Sciatic nerve (tissue), 2 donors: ENCODE data around the gene DNASE1L1. TPM values are rescaled to one million over a fixed set of nuclear protein-coding genes. Genes with fewer than 3 reads are reported as not detected.
"Not testable (repeated sequence)": the region's sequence is repeated elsewhere in the genome, so short reads cannot be mapped to it uniquely, and the experiment has no call there.

Source experiments
- ATAC-seq: fragments of 200-7000 bp; cut with Tn5 transposase; one replicate; pipeline ENCODE4 v1.9.1; 2020; ENCODE audit warnings: mild to moderate bottlenecking, moderate library complexity
- DNase-seq: peaks from one replicate; pipeline ENCODE4 v3.0.0-alpha.2; 2020; ENCODE audit warnings: low spot score
- intact Hi-C: fragments of 100-400 bp; cut with DNase I; formaldehyde crosslinking; loops from one replicate; pipeline ENCODE4 v1.14.2; 2022
- total RNA-seq: library from RNA; stranded (reverse); fragmentation: NEBNext Ultra II Directional; extraction: Animal tissue kit (Norgen Biotek cat#: 25700); gene quantifications from one replicate; pipeline ENCODE4 v1.2.1, GENCODE V29; 2021
- donor health status: DM: no; HTN: no; CAD: no.
- donor health status: DM: no; HTN: no; CAD: no.

DNASE1L1 gene
- total RNA-seq, 1 donor from 2014 or later, result 18.4 TPM

DNA sequence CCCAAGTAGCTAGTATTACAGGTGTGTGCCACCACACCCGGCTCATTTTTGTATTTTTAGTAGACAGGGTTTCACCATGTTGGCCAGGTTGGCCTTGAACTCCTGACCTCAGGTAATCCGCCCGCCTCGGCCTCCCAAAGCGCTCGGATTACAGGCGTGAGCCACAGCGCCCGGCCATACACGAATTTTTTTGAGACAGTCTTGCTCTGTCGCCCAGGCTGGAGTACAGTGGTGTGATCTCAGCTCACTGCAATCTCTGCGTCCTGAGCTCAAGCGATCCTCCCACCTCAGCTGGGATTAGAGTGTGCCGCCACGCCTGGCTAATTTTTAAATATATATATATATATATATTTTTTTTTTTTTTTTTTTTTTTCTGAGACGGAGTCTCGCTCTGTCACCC, 12.7 kb downstream of the DNASE1L1 start:
- intact Hi-C loops, DNase-seq, ATAC-seq: not testable (repeated sequence)

DNA sequence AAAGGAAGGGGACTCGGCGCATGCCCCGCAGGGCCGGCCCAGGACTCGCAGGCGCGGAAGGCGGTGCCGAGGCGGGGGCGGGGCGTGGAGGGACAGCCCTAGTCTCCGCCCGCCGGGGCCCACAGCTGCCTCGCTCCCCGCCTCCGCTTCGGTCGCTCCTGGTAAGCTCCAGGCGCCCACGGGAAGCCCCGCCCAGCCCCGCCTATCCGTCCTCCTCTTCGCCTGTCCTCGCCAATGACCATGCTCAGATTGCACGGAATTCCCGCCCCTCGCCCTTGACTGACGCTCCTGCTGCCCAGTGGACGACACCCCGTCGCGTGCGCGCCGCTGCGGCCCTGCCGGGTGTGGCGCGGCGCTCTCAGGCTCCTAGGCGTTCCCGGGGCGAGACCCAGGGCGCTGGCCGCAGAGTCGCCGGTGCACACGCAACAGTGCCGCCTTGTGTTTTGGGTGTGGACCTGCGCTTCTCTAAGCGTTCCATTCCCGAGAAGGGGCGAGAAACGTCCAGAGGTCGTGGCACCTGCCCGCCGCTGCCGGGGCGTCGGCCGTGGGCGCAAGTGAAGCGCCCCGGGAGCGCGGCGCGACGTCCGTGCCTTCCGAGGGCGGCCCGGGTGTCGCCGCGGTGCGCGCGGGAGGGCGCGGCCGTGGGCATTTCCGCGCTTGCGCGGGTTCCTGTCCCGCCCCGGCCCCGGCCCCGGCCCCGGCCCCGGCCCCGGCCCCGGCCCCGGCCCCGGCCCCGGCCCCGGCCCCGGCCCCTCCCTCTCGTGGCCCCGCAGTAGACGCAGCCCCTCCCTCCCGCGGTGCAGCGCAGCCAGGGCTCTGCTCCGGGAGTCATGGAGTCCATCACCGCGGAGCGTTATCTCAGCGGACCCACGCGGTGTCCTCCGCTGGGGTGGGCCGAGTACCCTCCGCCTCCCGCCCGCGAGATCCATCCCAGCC, 19.0 kb downstream of the DNASE1L1 start:
- intact Hi-C loops, DNase-seq: not testable (repeated sequence)
- peak; percentile 88 for ATAC-seq

DNA sequence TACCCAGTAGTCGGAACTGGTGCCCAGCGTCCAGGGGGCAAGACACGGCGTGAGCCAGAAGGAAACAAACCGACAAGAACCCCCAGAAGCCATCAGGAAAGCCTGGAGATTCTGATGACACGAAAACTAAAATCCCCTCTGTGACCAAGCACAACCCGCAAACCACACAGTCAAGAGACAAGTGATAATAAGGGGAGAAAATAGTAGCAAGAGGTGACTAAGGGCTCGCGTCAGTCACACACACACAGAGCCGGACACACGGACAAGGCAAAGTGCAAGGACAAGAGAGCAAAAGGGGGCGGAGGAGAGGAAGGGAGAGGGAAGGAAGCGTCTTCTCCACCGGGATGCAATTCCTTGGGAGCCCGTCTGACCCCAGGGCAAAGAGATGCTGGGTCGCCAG, 20.4 kb downstream of the DNASE1L1 start:
- DNase-seq, intact Hi-C loops, ATAC-seq: not testable (repeated sequence)

DNA sequence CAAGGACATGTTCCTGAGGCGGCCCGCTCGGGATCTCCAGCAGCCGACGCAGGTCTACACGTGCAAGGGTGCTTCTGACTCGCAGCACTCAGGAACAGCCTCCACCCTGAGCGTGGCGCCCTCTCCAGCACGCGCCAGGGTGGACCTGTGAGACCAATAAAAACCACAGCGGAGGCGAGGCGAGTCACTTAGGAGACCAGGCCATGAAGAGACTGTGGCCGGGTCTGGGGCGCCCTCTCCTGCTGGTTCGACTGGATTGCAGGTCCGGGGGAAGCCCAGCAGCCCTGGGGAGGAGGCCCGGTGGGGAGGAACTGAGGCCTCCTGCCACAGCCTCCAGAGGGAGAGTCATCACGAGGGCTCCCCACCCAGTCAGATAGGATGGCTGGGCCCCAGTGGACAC, 21.0 kb downstream of the DNASE1L1 start:
- peak; percentile 48 for ATAC-seq

DNA sequence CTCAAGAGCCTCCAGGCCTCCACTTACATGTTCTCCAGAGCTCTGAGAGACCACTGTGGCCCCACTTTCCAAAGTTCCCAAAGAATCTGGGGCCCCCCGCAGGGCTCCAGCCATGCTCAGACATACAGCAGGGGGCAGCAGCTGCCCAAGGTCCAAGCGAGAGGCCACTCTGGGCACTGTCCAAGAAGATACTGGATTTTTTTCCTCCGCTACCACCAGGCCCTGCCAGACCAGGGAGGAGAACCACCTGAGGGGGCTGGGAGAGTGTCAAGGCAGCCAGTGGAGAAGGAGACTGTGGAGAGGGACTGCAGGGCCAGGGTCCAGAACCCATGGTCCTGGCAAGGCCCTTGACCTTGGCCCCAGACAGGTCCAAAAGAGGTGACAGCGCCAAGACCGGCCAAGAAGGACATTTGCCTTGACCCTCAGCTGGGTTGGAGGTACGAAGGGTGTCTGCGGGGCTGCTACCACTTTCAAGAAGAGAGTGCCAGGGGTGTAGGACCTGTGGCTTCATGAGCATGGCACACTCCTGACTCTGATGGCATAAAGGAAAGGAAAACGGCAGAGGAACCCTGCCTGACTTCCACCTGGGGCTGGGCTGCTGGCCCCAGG, 24.7 kb downstream of the DNASE1L1 start:
- intact Hi-C loops, result no loop called here
- DNase-seq, result peak; percentile 63
- ATAC-seq, result no peak

More for the DNA sequence above, 21.0 kb downstream of the DNASE1L1 start:
- DNase-seq, intact Hi-C loops: not testable (repeated sequence)

DNA sequence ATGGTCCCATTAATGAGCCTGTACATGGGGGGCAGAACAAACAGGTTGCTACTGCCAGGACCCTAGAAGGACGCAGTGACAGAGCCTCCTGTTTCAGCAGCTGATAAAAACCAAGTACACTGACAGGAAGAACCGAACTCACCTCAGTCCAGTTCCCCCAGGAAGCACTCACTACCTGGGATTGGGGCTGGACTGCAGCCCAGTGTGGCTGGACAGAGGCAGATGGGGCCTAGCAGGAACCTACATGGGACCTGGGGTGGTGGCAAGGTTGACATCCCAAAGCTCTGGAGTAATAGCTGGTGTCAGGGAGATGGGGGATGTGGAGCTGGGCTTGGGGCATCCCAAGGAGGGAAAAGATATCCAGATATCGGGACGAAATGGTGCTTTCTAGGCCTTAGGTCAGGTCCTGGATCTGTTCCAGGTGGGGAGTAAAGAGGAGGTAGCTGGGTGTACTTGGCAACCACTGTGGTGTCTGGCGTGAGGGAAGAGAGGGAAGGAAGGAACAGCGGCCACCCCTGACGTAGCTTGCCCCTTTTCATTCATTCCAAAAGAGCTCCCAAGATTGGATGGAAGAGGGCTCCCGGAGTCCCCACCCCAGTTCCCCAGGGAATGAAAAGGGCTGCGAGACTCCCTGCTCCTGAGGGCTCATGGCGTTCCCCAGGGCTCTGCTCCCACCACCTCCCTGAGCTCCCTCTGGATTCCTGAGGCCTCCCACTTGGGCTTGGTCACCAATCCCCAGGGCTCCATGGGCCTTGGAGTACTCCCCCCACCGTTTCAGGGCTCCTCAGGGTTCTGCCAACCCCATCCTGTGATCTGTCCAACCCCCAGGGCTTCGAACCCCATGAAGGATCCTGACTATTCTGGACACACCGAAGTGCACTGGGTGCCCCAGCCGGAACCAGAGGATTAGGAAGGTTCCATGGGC, 25.4 kb downstream of the DNASE1L1 start:
- ATAC-seq (no peak), DNase-seq (no peak)
- intact Hi-C loops, result no loop called here

DNA sequence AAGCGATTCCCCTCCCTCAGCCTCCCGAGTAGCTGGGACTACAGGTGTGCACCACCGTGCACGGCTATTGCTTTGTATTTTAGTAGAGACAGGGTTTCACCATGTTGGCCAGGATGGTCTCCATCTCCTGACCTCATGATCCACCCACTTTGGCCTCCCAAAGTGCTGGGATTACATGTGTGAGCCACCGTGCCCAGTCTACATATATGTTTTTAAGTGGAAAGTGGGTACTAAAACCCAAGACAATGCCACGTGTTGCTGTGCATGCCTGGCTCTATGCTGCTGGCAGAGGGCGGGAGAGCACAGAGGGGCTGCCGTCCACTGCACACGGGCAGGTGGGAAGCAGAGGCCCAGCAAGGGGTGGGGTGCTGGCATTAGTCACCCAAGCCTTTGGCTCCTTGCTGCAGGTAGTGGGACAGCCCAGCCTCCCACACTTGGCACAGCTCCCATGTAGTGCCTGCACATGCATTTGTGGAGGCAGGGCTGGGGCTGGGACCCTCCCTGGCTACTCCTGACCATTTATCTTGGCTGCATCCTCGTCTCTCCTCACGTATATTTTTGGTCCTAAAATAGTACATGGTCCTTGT, 26.5 kb downstream of the DNASE1L1 start:
- intact Hi-C loops, result no loop called here
- no peak for ATAC-seq
- no peak for DNase-seq

DNA sequence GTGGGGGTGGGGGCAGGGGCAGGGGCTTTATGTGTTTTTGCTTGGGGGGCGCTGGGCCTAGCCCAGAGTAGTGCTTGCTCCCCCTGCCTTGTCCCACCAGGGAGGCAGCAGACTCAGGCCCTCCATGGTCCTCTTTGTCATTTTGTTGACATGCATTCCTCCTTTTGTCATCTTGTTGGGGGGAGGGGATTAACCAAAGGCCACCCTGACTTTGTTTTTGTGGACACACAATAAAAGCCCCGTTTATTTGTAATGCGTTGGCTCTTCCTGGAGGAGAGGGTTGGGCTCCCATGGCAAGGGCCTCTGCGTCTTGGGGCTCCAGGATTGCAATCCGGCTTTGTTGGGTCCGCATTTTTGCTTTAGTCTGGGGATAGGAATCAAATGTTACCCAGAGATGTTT, 27.8 kb downstream of the DNASE1L1 start:
- DNase-seq, result no peak
- intact Hi-C loops, result no loop called here
- ATAC-seq, result no peak

DNA sequence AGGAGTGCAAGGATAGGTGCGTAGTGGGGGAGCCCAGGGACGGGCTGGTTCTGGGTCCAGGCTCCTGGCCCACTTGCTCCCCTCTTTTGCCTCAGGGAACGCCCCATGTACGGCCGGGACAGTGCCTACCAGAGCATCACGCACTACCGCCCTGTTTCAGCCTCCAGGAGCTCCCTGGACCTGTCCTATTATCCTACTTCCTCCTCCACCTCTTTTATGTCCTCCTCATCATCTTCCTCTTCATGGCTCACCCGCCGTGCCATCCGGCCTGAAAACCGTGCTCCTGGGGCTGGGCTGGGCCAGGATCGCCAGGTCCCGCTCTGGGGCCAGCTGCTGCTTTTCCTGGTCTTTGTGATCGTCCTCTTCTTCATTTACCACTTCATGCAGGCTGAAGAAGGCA, 28.3 kb downstream of the DNASE1L1 start:
- ATAC-seq, result no peak
- intact Hi-C loops, result no loop called here
- no peak for DNase-seq

DNA sequence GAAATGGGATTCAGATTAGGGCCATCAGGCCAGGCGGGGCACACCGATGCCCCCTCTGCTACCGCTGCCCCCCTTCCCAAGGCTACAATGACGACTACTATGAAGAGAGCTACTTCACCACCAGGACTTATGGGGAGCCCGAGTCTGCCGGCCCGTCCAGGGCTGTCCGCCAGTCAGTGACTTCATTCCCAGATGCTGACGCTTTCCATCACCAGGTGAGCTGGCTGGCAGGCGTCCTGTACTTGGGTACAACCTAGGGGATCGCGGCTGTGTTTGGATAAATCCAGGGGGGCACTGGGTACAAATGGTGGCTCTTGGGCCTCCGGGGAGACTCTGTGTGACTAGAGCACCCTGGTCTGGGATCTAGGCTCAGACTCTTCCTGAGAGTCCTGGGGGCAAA, 28.9 kb downstream of the DNASE1L1 start:
- ATAC-seq (no peak), DNase-seq (no peak)
- intact Hi-C loops, result no loop called here

DNA sequence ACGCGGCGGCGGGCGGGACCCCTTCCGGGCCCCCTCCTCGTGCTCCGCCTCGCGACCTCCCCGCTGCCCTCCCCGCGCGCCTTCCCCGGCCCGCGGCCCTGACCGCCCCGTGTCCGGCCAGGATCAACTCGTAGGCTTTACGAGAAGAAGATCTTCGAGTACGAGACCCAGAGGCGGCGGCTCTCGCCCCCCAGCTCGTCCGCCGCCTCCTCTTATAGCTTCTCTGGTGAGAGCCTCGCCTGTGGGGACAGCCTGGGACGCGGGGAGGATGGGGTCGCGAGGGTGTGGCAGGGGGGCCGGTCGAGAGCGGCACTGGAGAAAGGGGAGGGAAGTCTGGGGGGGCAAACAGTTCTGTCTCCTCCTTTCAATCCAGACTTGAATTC, 29.5 kb downstream of the DNASE1L1 start:
- no peak for ATAC-seq

DNA sequence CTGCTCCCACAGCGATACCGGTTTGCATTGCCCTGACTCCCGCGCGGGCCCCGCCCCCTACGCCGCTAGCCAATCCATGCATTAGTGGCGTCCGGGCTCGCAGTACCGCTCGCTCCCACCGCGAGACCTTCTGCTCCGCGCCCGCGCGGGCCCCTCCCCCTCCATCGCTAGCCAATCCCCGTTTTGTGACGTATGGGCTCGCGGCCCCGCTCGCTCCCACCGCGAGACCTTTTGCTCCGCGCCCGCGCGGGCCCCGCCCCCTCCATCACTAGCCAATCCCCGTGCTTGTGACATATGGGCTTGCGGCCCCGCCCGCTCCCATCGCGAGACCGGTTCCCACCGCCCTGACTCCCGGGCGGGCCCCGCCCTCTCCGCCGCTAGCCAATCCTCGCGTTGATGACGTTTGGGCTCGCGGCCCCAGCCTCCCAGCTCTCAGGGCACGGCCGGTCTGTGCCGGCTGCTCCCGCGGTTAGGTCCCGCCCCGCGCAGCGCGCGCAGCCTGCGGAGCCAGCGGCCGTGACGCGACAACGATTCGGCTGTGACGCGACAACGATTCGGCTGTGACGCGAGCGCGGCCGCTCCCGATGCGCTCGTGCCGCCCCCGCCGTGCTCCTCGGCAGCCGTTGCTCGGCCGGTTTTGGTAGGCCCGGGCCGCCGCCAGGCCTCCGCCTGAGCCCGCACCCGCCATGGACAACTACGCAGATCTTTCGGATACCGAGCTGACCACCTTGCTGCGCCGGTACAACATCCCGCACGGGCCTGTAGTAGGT, 30.1 kb downstream of the DNASE1L1 start, which contains the start of gene EMD:
TSS of gene EMD (plus strand) at position 497 of the 770 bp plus-strand sequence. CDS start at position 687, 190 bp downstream.
- DNase-seq (peak; percentile 97), ATAC-seq (peak; percentile 92)
- intact Hi-C loops, result no loop called here

More for the DNA sequence above, 29.5 kb downstream of the DNASE1L1 start:
- intact Hi-C loops, result no loop called here
- peak; percentile 68 for DNase-seq

DNA sequence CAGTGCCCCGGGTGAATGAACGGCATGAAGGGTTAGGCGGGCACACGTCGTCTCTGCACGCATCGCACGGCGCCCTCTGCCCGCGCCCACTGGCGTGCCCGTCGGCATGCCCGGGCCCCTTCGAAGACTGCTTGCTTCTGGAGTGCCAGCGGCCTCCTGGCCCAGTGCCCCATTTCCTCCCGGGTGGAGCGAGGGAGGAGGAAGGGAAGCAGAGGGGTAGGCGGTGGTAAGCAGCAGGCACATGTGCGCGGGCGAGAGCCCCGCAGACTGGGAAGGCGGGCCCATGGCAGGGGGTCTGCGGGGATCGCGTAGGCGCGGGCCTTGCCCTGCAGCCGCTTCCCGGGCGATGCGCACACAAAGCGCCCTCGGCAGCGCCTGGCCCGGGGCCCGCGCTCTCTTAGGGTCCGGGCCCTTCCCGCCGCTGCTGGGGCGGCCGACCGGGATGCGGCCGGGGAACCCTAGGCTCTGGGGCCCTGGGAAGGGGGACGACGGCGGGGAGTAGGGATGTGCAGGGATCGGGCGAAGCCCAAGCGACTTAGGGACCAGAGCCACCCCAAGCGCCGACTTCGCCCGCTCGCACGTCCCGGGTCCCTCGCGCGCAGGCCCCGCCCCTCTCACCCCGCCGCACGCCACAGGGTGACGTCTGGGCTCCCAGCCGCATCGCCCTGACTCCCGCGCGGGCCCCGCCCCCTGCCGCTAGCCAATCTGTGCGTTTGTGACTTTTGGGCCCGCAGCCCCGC, 30.8 kb downstream of the DNASE1L1 start:
- DNase-seq, result peak; percentile 85
- intact Hi-C loops, result no loop called here
- no peak for ATAC-seq

DNA sequence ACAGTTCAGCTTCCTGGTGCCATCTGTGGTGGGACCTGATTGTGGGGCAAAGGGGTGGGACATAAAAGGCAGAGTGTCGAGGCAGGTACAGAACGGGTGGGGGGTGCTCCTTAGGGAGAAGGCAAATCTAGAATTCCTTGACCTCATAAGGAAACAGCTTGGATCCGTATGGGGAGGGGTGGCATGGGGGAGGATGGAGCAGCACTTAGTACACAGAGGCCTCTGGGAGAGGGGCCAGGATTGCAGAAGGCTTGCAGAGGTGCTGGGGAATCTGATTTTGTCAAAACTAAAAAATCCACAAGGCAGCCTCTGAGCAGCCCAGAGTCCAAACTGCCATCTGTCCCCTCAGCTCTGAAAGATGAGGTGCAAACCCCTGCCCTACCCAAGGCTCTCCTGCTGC, 32.3 kb downstream of the DNASE1L1 start:
- DNase-seq (no peak), ATAC-seq (no peak)
- intact Hi-C loops, result no loop called here

DNA sequence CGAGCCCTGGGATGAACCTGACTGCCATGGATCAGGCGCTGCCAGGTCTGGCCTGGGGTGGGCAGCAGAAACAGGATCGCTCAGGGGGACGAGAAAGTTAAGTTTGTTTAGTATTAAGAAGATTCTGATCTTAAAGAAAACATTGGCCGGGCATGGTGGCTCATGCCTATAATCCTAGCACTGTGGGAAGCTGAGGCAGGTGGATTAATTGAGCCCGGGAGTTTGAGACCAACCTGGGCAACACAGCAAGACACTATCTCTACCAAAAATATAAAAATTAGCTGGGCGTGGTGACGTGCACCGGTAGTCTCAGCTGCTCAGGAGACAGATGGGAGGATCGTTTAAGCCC, 33.9 kb downstream of the DNASE1L1 start:
- intact Hi-C loops, result no loop called here
- DNase-seq (no peak), ATAC-seq (no peak)

DNA sequence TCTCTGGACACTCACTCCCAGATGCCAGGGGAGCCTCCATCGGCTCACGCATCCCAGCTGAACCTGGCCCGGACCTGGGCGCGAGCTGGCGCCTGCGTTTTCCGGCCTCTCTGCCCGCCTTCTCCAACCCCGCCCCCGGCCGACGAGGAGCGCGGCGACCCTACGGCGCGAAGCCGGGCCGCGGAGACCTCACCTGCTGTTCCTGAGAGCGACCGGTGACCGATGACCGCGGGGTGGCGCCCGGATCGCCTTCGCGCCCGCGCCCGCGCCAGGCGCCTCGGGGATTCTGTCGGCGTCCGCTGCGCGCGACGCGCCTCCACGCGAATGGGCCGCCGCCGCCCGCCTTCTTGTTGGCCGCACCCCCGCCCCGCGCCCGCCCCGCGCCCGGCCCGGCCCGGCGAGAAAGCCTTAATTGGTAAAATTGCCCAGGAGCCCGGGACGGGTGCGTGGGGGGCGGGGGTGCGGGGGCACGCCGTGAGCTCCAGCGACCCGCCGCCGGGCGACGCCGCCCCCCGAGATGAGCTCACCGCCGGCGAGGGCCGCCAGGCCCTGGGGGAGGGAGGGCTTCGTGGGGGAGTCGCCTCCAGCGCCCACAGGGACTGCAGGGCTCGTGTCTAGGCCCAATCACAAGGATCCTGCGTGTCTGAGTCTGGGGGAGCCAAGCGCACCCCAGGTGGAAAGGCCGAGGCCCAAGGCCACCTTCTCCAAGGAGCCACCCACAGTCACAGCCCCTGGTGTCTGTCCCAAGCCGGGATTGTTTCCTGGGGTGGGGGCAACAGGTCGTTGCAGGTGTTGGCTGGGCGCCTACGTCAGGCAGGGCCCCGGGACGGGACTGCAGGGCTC, 34.5 kb downstream of the DNASE1L1 start, which contains the start of gene FLNA:
TSS of gene FLNA (minus strand) at position 322 of the 843 bp plus-strand sequence. CDS start 3,389 bp downstream, outside the sequence.
- ATAC-seq (no peak), DNase-seq (no peak)
- intact Hi-C loops, result no loop called here
